Measurements from ENCODE around the gene GNG12.

DNA sequence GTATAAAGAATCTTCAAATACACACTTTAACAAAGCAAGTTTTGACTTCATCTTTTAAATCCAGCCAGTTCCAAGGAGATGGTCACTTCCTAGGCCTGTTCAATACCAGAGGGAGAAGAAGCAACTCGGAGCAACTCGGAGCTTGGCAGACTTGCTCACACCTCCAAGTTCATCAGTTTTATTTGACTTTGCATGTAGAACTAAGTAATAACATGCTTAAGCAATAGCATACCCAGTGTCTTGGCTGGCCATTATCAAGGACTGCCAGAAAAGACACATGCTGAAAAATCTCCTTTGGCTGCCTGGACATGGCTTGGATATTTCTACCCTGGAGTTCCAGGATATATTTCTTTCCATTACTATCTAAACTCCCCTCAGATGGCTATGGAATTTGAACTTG lies 52.6 kb downstream of the GNG12 start:
- TF ChIP-seq POLR2A (IDR thresholded peaks at IDR 0.05; ENCODE audit: low read length), result no peak
- no peak for TF ChIP-seq GATA1 (IDR thresholded peaks at IDR 0.05; ENCODE audit: low read depth, low read length)

All from erythroblast (primary cell).